Measurements from ENCODE around the gene CA7.

Gene CA7

DNA sequence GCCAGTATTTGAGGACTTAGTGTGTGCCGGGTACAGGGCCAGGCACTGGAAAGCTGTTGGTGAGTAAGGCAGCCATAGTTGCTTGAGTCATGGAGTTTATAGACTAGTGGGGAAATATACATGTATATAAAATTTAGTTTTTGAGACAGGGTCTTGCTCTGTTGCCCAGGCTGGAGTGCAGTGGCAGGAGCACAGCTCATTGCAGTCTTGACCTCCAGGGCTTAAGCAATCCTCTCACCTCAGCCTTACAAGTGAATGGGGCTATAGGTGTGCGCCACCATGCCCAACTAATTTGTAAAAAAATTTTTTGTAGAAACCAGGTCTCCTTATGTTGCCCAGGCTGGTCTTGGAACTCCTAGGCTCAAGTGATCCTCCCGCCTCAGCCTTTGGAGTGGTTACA is 38.5 kb downstream of the CA7 start:
- WGBS, 2 experiments, result 95 to 97% methylated on average over 3 of the region's 3 CpGs
- peaks cover 17% of the 10 kb centered on the region for H3K36me3 ChIP-seq (ENCODE audit: control insufficient read depth, insufficient read depth, low read length)
- no peaks in the 10 kb centered on the region for H3K9me3 ChIP-seq (ENCODE audit: control insufficient read depth, low read length)
- no peak overlapping the region for H3K27ac ChIP-seq (ENCODE audit: insufficient read depth, low read depth, low read length, poor library complexity, severe bottlenecking)
- H3K4me1 ChIP-seq (ENCODE audit: control insufficient read depth, insufficient read depth, low read length), result peaks cover 7% of the 10 kb centered on the region
- H3K27me3 ChIP-seq (ENCODE audit: control insufficient read depth, insufficient read depth, low read length, poor library complexity, severe bottlenecking), result peaks cover 10% of the 10 kb centered on the region
- H3K4me3 ChIP-seq (ENCODE audit: insufficient read depth, low read depth, low read length), result no peak overlapping the region

DNA sequence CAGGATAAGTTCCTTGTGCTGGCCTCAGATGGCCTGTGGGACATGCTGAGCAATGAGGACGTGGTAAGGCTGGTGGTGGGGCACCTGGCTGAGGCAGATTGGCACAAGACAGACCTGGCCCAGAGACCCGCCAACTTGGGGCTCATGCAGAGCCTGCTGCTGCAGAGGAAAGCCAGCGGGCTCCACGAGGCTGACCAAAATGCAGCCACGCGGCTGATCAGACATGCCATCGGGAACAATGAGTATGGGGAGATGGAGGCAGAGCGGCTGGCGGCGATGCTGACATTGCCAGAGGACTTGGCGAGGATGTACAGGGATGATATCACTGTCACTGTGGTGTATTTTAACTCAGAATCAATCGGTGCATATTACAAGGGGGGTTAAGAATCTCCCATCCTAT is 41.3 kb downstream of the CA7 start:
- Histone ChIP-seq H3K36me3 (ENCODE audit: control insufficient read depth, insufficient read depth, low read length) (peaks cover 17% of the 10 kb centered on the region), H3K27me3 (ENCODE audit: control insufficient read depth, insufficient read depth, low read length, poor library complexity, severe bottlenecking) (peaks cover 10% of the 10 kb centered on the region), H3K4me3 (ENCODE audit: insufficient read depth, low read depth, low read length) (no peak overlapping the region), H3K27ac (ENCODE audit: insufficient read depth, low read depth, low read length, poor library complexity, severe bottlenecking) (no peak overlapping the region), H3K4me1 (ENCODE audit: control insufficient read depth, insufficient read depth, low read length) (peaks cover 4% of the 10 kb centered on the region), H3K9me3 (ENCODE audit: control insufficient read depth, low read length) (no peaks in the 10 kb centered on the region)
- 95 to 97% methylated on average over 12 of the region's 12 CpGs for WGBS, 2 experiments

DNA sequence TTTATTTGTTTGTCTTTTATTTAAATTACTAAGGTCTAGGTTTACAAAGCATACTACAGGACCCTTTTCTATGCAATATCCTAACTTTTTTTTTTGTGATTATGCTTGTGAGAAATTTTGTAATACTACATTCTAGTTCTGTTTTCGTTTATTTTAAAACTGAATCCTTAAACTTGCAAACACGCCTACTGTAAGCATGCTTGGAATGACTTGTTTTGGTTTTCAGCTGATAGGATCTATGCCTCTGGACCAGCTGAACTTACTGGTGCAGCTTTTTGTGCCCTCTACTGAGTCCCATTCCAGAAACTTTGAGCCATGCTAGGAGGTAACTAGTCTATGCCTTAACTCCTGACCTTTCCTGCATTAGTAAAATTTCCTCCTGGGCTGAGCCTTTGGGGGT is 42.1 kb downstream of the CA7 start:
- Histone ChIP-seq H3K9me3 (ENCODE audit: control insufficient read depth, low read length) (no peaks in the 10 kb centered on the region), H3K27me3 (ENCODE audit: control insufficient read depth, insufficient read depth, low read length, poor library complexity, severe bottlenecking) (peaks cover 3% of the 10 kb centered on the region), H3K4me3 (ENCODE audit: insufficient read depth, low read depth, low read length) (no peak overlapping the region), H3K27ac (ENCODE audit: insufficient read depth, low read depth, low read length, poor library complexity, severe bottlenecking) (no peak overlapping the region), H3K4me1 (ENCODE audit: control insufficient read depth, insufficient read depth, low read length) (peaks cover 4% of the 10 kb centered on the region), H3K36me3 (ENCODE audit: control insufficient read depth, insufficient read depth, low read length) (peaks cover 17% of the 10 kb centered on the region)
- 89 to 97% methylated on average over 2 of the region's 2 CpGs for WGBS, 2 experiments

DNA sequence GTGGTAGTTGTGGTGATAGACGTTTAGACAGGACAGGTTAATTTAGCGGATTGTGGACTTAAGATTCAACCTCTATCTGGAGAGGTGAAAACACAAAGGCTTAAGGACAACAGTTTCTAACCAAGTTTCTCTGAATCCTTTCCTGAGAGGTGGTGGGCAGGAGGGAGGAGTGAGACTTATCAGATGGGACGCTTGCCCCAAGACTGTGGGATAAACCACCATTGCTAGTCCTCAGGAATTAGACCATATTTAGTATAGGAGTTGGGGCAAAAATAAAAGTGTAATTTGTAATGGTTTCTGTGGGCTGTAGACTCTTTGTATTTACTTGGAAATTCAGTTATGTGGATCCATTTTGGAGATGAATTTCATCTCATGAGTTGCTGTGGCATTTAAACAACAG is 42.7 kb downstream of the CA7 start:
- H3K36me3 ChIP-seq (ENCODE audit: control insufficient read depth, insufficient read depth, low read length), result peaks cover 17% of the 10 kb centered on the region
- WGBS, 2 experiments, result 94 to 98% methylated on average over 3 of the region's 3 CpGs
- H3K27ac ChIP-seq (ENCODE audit: insufficient read depth, low read depth, low read length, poor library complexity, severe bottlenecking), result no peak overlapping the region
- no peaks in the 10 kb centered on the region for H3K9me3 ChIP-seq (ENCODE audit: control insufficient read depth, low read length)
- H3K4me1 ChIP-seq (ENCODE audit: control insufficient read depth, insufficient read depth, low read length), result no peaks in the 10 kb centered on the region
- no peak overlapping the region for H3K4me3 ChIP-seq (ENCODE audit: insufficient read depth, low read depth, low read length)
- no peaks in the 10 kb centered on the region for H3K27me3 ChIP-seq (ENCODE audit: control insufficient read depth, insufficient read depth, low read length, poor library complexity, severe bottlenecking)

DNA sequence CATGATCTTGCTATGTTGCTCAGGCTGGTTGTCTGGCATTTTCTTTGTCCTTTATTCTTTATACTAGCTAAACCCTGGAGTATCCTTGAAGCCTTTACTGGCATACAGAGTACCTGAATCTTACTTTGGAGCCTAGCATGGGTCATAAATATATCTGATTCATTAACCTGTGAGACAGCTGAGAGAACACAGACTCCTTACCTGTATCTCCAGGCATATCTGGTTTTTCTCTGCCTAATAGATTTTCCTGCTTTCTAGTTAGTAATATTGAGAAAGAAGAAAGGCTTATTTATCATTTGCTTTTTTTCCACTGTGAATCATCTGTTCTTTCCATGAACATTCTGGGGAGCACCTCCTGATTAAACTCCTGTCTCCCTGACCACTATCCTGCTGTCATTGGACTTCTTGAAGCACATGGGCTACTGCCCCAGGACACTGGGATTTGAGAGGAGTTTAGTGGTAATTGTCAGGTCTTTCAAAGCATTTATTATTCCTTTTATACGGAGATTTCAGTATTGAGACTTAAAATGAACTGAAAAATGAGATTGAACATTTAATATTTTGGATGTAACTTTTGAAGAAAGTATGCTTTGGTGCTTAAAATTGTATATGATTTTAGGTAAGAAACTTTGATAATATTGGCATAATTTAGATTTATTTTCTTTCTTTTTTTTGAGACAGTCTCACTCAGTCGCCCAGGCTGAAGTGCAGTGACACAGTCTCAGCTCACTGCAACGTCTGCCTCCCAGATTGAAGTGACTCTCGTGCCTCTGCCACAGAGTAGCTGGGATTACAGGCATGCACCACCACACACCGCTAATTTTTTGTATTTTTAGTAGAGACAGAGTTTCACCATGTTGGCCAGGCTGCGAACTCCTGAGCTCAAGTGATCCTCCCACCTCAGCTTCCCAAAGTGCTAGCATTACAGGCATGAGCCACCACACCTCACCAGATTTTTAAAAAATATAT is 44.7 kb downstream of the CA7 start:
- WGBS, 2 experiments, result 89 to 94% methylated on average over 6 of the region's 6 CpGs
- Histone ChIP-seq H3K27ac (ENCODE audit: insufficient read depth, low read depth, low read length, poor library complexity, severe bottlenecking) (no peak overlapping the region), H3K9me3 (ENCODE audit: control insufficient read depth, low read length) (no peaks in the 10 kb centered on the region), H3K4me3 (ENCODE audit: insufficient read depth, low read depth, low read length) (no peak overlapping the region), H3K27me3 (ENCODE audit: control insufficient read depth, insufficient read depth, low read length, poor library complexity, severe bottlenecking) (no peaks in the 10 kb centered on the region), H3K4me1 (ENCODE audit: control insufficient read depth, insufficient read depth, low read length) (no peaks in the 10 kb centered on the region), H3K36me3 (ENCODE audit: control insufficient read depth, insufficient read depth, low read length) (peaks cover 17% of the 10 kb centered on the region)

DNA sequence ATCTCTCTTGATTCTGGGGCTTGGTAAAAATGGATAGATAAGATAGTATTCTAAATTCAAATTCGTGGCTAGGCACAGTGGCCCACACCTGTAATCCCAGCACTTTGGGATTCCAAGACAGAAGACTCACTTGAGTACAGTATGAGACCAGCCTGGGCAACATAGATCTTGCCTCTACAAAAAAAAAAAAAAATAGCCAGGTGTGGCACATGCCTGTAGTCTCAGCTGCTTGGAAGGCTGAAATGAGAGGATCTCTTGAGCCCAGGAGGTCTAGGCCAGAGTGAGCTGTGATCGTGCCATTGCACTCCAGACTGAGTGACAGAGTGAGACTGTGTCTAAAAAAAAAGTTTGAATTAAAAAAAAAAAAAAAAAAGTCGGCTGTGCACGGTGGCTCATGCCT is 45.4 kb downstream of the CA7 start:
- no peak overlapping the region for H3K27ac ChIP-seq (ENCODE audit: insufficient read depth, low read depth, low read length, poor library complexity, severe bottlenecking)
- no peak overlapping the region for H3K4me3 ChIP-seq (ENCODE audit: insufficient read depth, low read depth, low read length)
- no peaks in the 10 kb centered on the region for H3K4me1 ChIP-seq (ENCODE audit: control insufficient read depth, insufficient read depth, low read length)
- 88 to 95% methylated on average over 4 of the region's 4 CpGs for WGBS, 2 experiments
- H3K36me3 ChIP-seq (ENCODE audit: control insufficient read depth, insufficient read depth, low read length), result peaks cover 14% of the 10 kb centered on the region
- no peaks in the 10 kb centered on the region for H3K27me3 ChIP-seq (ENCODE audit: control insufficient read depth, insufficient read depth, low read length, poor library complexity, severe bottlenecking)
- H3K9me3 ChIP-seq (ENCODE audit: control insufficient read depth, low read length), result no peaks in the 10 kb centered on the region

DNA sequence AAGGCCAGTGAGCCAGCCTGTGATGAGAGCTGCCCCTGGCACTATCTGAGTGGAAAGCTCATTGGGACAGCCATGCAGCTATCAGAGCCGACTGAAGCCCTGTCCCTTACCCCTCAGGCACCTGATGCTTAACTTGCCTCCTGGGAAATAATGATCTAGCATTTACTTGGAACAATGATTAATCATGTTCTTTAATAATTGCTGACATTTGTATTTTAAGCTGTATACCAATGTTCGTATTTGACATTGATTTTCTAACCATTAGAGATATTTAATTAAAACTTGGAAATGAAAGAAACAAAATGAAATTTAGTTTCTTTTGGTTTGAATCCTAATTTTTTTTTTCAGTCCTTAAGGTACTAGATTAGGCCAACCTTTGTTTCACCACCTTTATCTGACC is 46.6 kb downstream of the CA7 start:
- Histone ChIP-seq H3K9me3 (ENCODE audit: control insufficient read depth, low read length) (no peaks in the 10 kb centered on the region), H3K36me3 (ENCODE audit: control insufficient read depth, insufficient read depth, low read length) (peaks cover 7% of the 10 kb centered on the region), H3K4me1 (ENCODE audit: control insufficient read depth, insufficient read depth, low read length) (no peaks in the 10 kb centered on the region), H3K4me3 (ENCODE audit: insufficient read depth, low read depth, low read length) (no peak overlapping the region), H3K27me3 (ENCODE audit: control insufficient read depth, insufficient read depth, low read length, poor library complexity, severe bottlenecking) (no peaks in the 10 kb centered on the region), H3K27ac (ENCODE audit: insufficient read depth, low read depth, low read length, poor library complexity, severe bottlenecking) (no peak overlapping the region)
- 79 to 98% methylated on average over 1 to 2 of the region's 2 CpGs for WGBS, 2 experiments

DNA sequence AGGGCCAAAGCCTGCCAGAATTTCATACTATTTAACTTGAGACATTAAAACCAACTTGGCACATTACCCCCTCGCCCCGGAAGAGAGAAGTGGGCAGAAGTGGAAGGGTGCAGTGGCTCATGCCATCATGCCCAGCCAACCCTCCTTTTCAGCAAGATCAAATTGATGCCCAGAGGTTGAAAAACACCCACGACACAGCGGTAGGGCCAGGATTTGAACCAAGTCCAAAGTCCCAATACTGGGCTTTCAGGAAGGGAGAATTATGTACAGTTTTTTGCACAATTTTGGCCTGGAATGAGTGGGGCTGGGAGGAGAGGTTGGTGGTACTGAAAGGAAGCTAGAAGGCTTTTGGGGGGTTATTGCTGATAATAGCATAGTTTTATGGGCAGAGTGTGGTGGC is 47.1 kb downstream of the CA7 start:
- no peak overlapping the region for H3K27ac ChIP-seq (ENCODE audit: insufficient read depth, low read depth, low read length, poor library complexity, severe bottlenecking)
- H3K9me3 ChIP-seq (ENCODE audit: control insufficient read depth, low read length), result no peaks in the 10 kb centered on the region
- no peak overlapping the region for H3K4me3 ChIP-seq (ENCODE audit: insufficient read depth, low read depth, low read length)
- WGBS, 2 experiments, result 93% methylated on average over 4 of the region's 4 CpGs
- H3K36me3 ChIP-seq (ENCODE audit: control insufficient read depth, insufficient read depth, low read length), result peaks cover 7% of the 10 kb centered on the region
- H3K27me3 ChIP-seq (ENCODE audit: control insufficient read depth, insufficient read depth, low read length, poor library complexity, severe bottlenecking), result no peaks in the 10 kb centered on the region
- H3K4me1 ChIP-seq (ENCODE audit: control insufficient read depth, insufficient read depth, low read length), result no peaks in the 10 kb centered on the region

DNA sequence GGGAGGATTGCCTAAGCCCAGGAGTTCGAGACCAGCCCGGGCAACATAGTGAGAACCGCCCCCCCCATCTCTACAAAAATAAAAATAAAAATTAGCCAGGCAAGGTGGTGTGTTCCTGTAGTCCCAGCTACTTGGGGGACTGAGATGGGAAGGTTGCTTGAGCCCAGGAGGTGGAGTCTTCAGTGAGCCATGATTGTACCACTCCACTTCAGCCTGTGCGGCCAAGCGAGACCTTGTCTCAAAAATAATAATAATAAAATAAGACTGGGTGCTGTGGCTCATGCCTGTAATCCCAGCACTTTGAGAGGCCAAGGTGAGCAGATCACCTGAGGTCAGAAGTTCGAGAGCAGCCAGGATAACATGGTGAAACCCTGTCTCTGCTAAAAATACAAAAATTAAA is 47.6 kb downstream of the CA7 start:
- Histone ChIP-seq H3K4me1 (ENCODE audit: control insufficient read depth, insufficient read depth, low read length) (no peaks in the 10 kb centered on the region), H3K27me3 (ENCODE audit: control insufficient read depth, insufficient read depth, low read length, poor library complexity, severe bottlenecking) (no peaks in the 10 kb centered on the region), H3K4me3 (ENCODE audit: insufficient read depth, low read depth, low read length) (no peak overlapping the region), H3K27ac (ENCODE audit: insufficient read depth, low read depth, low read length, poor library complexity, severe bottlenecking) (no peak overlapping the region), H3K9me3 (ENCODE audit: control insufficient read depth, low read length) (no peaks in the 10 kb centered on the region), H3K36me3 (ENCODE audit: control insufficient read depth, insufficient read depth, low read length) (peaks cover 3% of the 10 kb centered on the region)
- WGBS, 2 experiments, result 75 to 87% methylated on average over 5 of the region's 6 CpGs

DNA sequence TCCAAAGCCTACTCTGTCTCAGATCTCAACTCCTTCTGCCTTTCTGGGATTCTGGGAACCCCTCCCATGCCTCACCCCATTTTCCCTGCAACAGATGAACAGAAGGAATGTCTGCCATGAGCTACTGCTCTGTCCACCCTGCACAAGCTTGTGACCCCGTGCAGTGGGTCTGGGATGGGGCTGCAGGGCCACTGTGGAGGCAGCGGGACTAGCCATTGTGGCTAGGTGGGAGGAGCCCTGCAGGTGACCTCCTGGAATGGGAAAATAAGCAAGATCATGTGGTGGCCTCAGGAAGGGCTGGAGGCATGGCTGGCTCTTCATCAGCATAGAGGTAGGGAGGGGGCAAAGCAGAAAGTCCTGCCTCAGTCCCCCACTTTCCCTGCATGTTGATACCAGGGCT is 49.8 kb downstream of the CA7 start:
- Histone ChIP-seq H3K36me3 (ENCODE audit: control insufficient read depth, insufficient read depth, low read length) (no peaks in the 10 kb centered on the region), H3K4me3 (ENCODE audit: insufficient read depth, low read depth, low read length) (no peak overlapping the region), H3K27me3 (ENCODE audit: control insufficient read depth, insufficient read depth, low read length, poor library complexity, severe bottlenecking) (no peaks in the 10 kb centered on the region), H3K27ac (ENCODE audit: insufficient read depth, low read depth, low read length, poor library complexity, severe bottlenecking) (no peak overlapping the region), H3K4me1 (ENCODE audit: control insufficient read depth, insufficient read depth, low read length) (no peaks in the 10 kb centered on the region), H3K9me3 (ENCODE audit: control insufficient read depth, low read length) (no peaks in the 10 kb centered on the region)
- WGBS, 2 experiments, result 84 to 89% methylated on average over 2 of the region's 2 CpGs
